ENCODE data around the gene ZMYM2. TPM values are rescaled to one million over a fixed set of nuclear protein-coding genes. Genes with fewer than 3 reads are reported as not detected.
"Not testable (repeated sequence)": the region's sequence is repeated elsewhere in the genome, so short reads cannot be mapped to it uniquely, and the experiment has no call there.

Gene ZMYM2
- total and polyA plus RNA-seq, 4 donors = 14.0 to 212 (median 38.5) TPM

- Histone ChIP-seq H3K27ac (ENCODE audit: low read depth in 1 of 2, low read length in 1 of 2) (no peak overlapping the region), H3K27me3 (ENCODE audit: control insufficient read depth in 3 of 3, insufficient read depth in 3 of 3, low read length in 2 of 3) (no peaks in the 10 kb centered on the region), H3K4me1 (ENCODE audit: control insufficient read depth in 5 of 5, insufficient read depth in 5 of 5, low read length in 5 of 5) (peaks cover 0 to 30% (median 13%) of the 10 kb centered on the region in 5 donors), H3K9me3 (ENCODE audit: control insufficient read depth in 4 of 4, insufficient read depth in 3 of 4, low read length in 3 of 4) (no peaks in the 10 kb centered on the region), H3K4me3 (no peak overlapping the region), H3K9ac (ENCODE audit: insufficient read depth in 1 of 2, low read length in 2 of 2) (no peak overlapping the region), H3K36me3 (ENCODE audit: control insufficient read depth in 4 of 4, insufficient read depth in 4 of 4, low read length in 4 of 4) (peaks cover 0 to 28% (median 5%) of the 10 kb centered on the region in 4 donors)
- DNase-seq (no peak), ATAC-seq (ENCODE audit: insufficient read depth, low FRiP score) (no peak)
- WGBS, 2 donors = 83 to 91% methylated on average over 10 of the region's 10 CpGs
- TF ChIP-seq CTCF (IDR thresholded peaks at IDR 0.05; ENCODE audit: control extremely low read depth, extremely low read depth) = no peak
Observed at GRCh38 chr13:19962894-19963293, 4.4 kb downstream of the ZMYM2 start.

GRCh38 chr13:19967621-19968020 is 9.1 kb downstream of the ZMYM2 start:
- no peaks in the 10 kb centered on the region for H3K9me3 ChIP-seq (ENCODE audit: control insufficient read depth in 4 of 4, insufficient read depth in 3 of 4, low read length in 3 of 4)
- H3K4me1 ChIP-seq (ENCODE audit: control insufficient read depth in 5 of 5, insufficient read depth in 5 of 5, low read length in 5 of 5) = peaks cover 0 to 8% (median 3%) of the 10 kb centered on the region in 5 donors
- ATAC-seq (ENCODE audit: insufficient read depth, low FRiP score) = no peak
- no peak overlapping the region for H3K9ac ChIP-seq (ENCODE audit: insufficient read depth in 1 of 2, low read length in 2 of 2)
- peaks cover 4 to 39% (median 7%) of the 10 kb centered on the region in 4 donors for H3K36me3 ChIP-seq (ENCODE audit: control insufficient read depth in 4 of 4, insufficient read depth in 4 of 4, low read length in 4 of 4)
- H3K27ac ChIP-seq (ENCODE audit: low read depth in 1 of 2, low read length in 1 of 2) = no peak overlapping the region
- DNase-seq = no peak
- no peaks in the 10 kb centered on the region for H3K27me3 ChIP-seq (ENCODE audit: control insufficient read depth in 3 of 3, insufficient read depth in 3 of 3, low read length in 2 of 3)
- 82 to 89% methylated on average over 3 of the region's 3 CpGs for WGBS, 2 donors
- no peak for TF ChIP-seq CTCF (IDR thresholded peaks at IDR 0.05; ENCODE audit: control extremely low read depth, extremely low read depth)
- H3K4me3 ChIP-seq = no peak overlapping the region

- not testable (repeated sequence) for H3K27ac ChIP-seq (ENCODE audit: low read depth in 1 of 2, low read length in 1 of 2); H3K4me3 ChIP-seq; H3K9ac ChIP-seq (ENCODE audit: insufficient read depth in 1 of 2, low read length in 2 of 2); ATAC-seq (ENCODE audit: insufficient read depth, low FRiP score); H3K27me3 ChIP-seq (ENCODE audit: control insufficient read depth in 3 of 3, insufficient read depth in 3 of 3, low read length in 2 of 3); H3K4me1 ChIP-seq (ENCODE audit: control insufficient read depth in 5 of 5, insufficient read depth in 5 of 5, low read length in 5 of 5); DNase-seq; H3K9me3 ChIP-seq (ENCODE audit: control insufficient read depth in 4 of 4, insufficient read depth in 3 of 4, low read length in 3 of 4)
- H3K36me3 ChIP-seq (ENCODE audit: control insufficient read depth in 4 of 4, insufficient read depth in 4 of 4, low read length in 4 of 4) = peaks cover 5 to 26% (median 16%) of the 10 kb centered on the region in 4 donors
- WGBS, 2 donors = 97 to 98% methylated on average over 7 of the region's 7 CpGs
Observed at GRCh38 chr13:19974498-19975009, 16.0 kb downstream of the ZMYM2 start.

GRCh38 chr13:19978831-19979437 is 20.4 kb downstream of the ZMYM2 start:
- WGBS, 2 donors = 86 to 96% methylated on average over 4 of the region's 4 CpGs
- TF ChIP-seq CTCF (IDR thresholded peaks at IDR 0.05; ENCODE audit: control extremely low read depth, extremely low read depth) = no peak
- peaks cover 5 to 28% (median 14%) of the 10 kb centered on the region in 4 donors for H3K36me3 ChIP-seq (ENCODE audit: control insufficient read depth in 4 of 4, insufficient read depth in 4 of 4, low read length in 4 of 4)

More at GRCh38 chr13:19978831-19979437, 20.4 kb downstream of the ZMYM2 start:
- H3K4me3 ChIP-seq = no peak overlapping the region
- ATAC-seq (ENCODE audit: insufficient read depth, low FRiP score) = no peak
- DNase-seq = no peak
- peaks cover 0 to 9% (median 2%) of the 10 kb centered on the region in 4 donors for H3K9me3 ChIP-seq (ENCODE audit: control insufficient read depth in 4 of 4, insufficient read depth in 3 of 4, low read length in 3 of 4)
- no peak overlapping the region for H3K9ac ChIP-seq (ENCODE audit: insufficient read depth in 1 of 2, low read length in 2 of 2)
- peaks cover 0 to 3% (median 0%) of the 10 kb centered on the region in 5 donors for H3K4me1 ChIP-seq (ENCODE audit: control insufficient read depth in 5 of 5, insufficient read depth in 5 of 5, low read length in 5 of 5)
- no peaks in the 10 kb centered on the region for H3K27me3 ChIP-seq (ENCODE audit: control insufficient read depth in 3 of 3, insufficient read depth in 3 of 3, low read length in 2 of 3)
- no peak overlapping the region for H3K27ac ChIP-seq (ENCODE audit: low read depth in 1 of 2, low read length in 1 of 2)

Data from lung (tissue), 12 donors.